H1 (cell line): ENCODE results near the gene ANKS1A. TPM values are rescaled to one million over a fixed set of nuclear protein-coding genes. Genes with fewer than 3 reads are reported as not detected.

Experiments used
- CTCF ChIA-PET: fragments of 300-600 bp; sonication (Branson Sonifier 250); formaldehyde crosslinking; loops from one replicate; lab custom pipeline; 2021; ENCODE audit not compliant: partially characterized antibody; lab: Charles Lee
- POLR2A ChIA-PET: fragments of 300-600 bp; sonication (Branson Sonifier 250); formaldehyde crosslinking; loops from one replicate; lab custom pipeline; 2021; ENCODE audit warnings: inconsistent platforms; ENCODE audit not compliant: partially characterized antibody; lab: Charles Lee
- DNase-seq, 2 experiments: peaks; one replicate each; pipeline versions ENCODE4 v3.0.0 to v3.0.0-alpha.2; 2010 to 2022; ENCODE audit warnings: low spot score in 2 of 2, low read depth in 1 of 2, mixed read lengths in 1 of 2
- FAIRE-seq: peaks from 2 replicates; lab custom pipeline; 2011; peaks lifted over from hg19 to GRCh38; lab: Jason Lieb, UNC
- H2AFZ ChIP-seq: 2 replicates; pipeline ENCODE4 v1.8.1; 2012; ENCODE audit warnings: low read length, inconsistent platforms
- H2AK5ac ChIP-seq: 2 replicates; pipeline ENCODE4 v1.6.1; 2013; ENCODE audit warnings: low read depth, low read length
- H2BK120ac ChIP-seq: replicated peaks from 2 replicates; pipeline ENCODE3; 2013; ENCODE audit warnings: low read depth, low read length, inconsistent platforms
- H2BK12ac ChIP-seq: 2 replicates; pipeline ENCODE4 v1.6.1; 2013; ENCODE audit warnings: low read depth, low read length
- H2BK15ac ChIP-seq: 2 replicates; pipeline ENCODE4 v1.6.1; 2013; ENCODE audit warnings: low read length
- H2BK20ac ChIP-seq: 2 replicates; pipeline ENCODE4 v1.6.1; 2013; ENCODE audit warnings: low read length
- H2BK5ac ChIP-seq: 2 replicates; pipeline ENCODE4 v1.6.1; 2013; ENCODE audit warnings: low read depth, low read length
- H3K14ac ChIP-seq: 2 replicates; pipeline ENCODE4 v1.6.1; 2013; ENCODE audit warnings: inconsistent platforms; ENCODE audit not compliant: insufficient read length
- H3K18ac ChIP-seq: 2 replicates; pipeline ENCODE4 v1.6.1; 2013; ENCODE audit warnings: low read length; ENCODE audit errors: extremely low read depth
- H3K23ac ChIP-seq: 2 replicates; pipeline ENCODE4 v1.6.1; 2013; ENCODE audit warnings: inconsistent platforms; ENCODE audit not compliant: insufficient read length
- H3K23me2 ChIP-seq: 2 replicates; pipeline ENCODE4 v1.6.1; 2013; ENCODE audit warnings: low read depth, low read length
- H3K27ac ChIP-seq: 2 replicates; pipeline ENCODE4 v1.6.1; 2011; ENCODE audit warnings: low read depth, low read length, inconsistent platforms
- H3K27me3 ChIP-seq, 4 experiments: replicated peaks in 1 of 4; 1 replicate in 1 of 4; 2 replicates in 3 of 4; pipeline versions ENCODE4 v1.6.1 to v1.8.1; 2011 to 2013; ENCODE audit warnings: low read length in 3 of 4, mild to moderate bottlenecking in 3 of 4, inconsistent platforms in 2 of 4, mixed read lengths in 2 of 4, moderate library complexity in 1 of 4; ENCODE audit not compliant: control insufficient read depth in 3 of 4, insufficient read depth in 3 of 4; ENCODE audit errors: extremely low read depth in 1 of 4
- H3K36me3 ChIP-seq, 4 experiments: 2 replicates each; pipeline versions ENCODE4 v1.6.1 to v1.8.1; 2011 to 2013; ENCODE audit warnings: mild to moderate bottlenecking in 4 of 4, low read length in 3 of 4, moderate library complexity in 2 of 4, control low read depth in 1 of 4, inconsistent platforms in 1 of 4; ENCODE audit not compliant: insufficient read depth in 4 of 4, control insufficient read depth in 2 of 4
- H3K4ac ChIP-seq: replicated peaks from 2 replicates; pipeline ENCODE3; 2013; ENCODE audit warnings: low read length, low read depth, mixed read lengths, inconsistent platforms; ENCODE audit not compliant: insufficient read length
- H3K4me1 ChIP-seq, 4 experiments: replicated peaks in 1 of 4; 1 replicate in 1 of 4; 2 replicates in 3 of 4; pipeline versions ENCODE4 v1.6.1 to v1.8.1; 2011 to 2013; ENCODE audit warnings: low read length in 3 of 4, inconsistent platforms in 2 of 4, mixed read lengths in 1 of 4; ENCODE audit not compliant: insufficient read depth in 4 of 4, control insufficient read depth in 3 of 4
- H3K4me2 ChIP-seq, 2 experiments: 2 replicates each; pipeline versions ENCODE4 v1.6.1 to v1.8.1; 2011 to 2013; ENCODE audit warnings: low read depth in 2 of 2, low read length in 2 of 2, control low read depth in 1 of 2, inconsistent platforms in 1 of 2, mild to moderate bottlenecking in 1 of 2; ENCODE audit not compliant: insufficient read depth in 1 of 2
- H3K4me3 ChIP-seq, 4 experiments: fragments of 200-600, 300-600 bp in 1 of 4; sonication (generic), shearing (Covaris generic), sonication (Bioruptor Twin) in 1 of 4; 2 replicates each; pipeline versions ENCODE4 v1.5.1 to v1.8.1; 2011 to 2016; ENCODE audit warnings: low read length in 4 of 4, low read depth in 3 of 4, control low read depth in 2 of 4, inconsistent platforms in 2 of 4, mild to moderate bottlenecking in 2 of 4, mixed read lengths in 1 of 4, moderate library complexity in 1 of 4; ENCODE audit not compliant: insufficient read depth in 2 of 4; ENCODE audit errors: extremely low read depth in 1 of 4
- H3K56ac ChIP-seq: replicated peaks from 2 replicates; pipeline ENCODE3; 2013; ENCODE audit warnings: low read depth, mild to moderate bottlenecking, mixed read lengths, low read length, inconsistent platforms; ENCODE audit not compliant: insufficient read length
- H3K79me1 ChIP-seq: 2 replicates; pipeline ENCODE4 v1.6.1; 2013; ENCODE audit warnings: low read depth, low read length, control low read depth
- H3K79me2 ChIP-seq, 2 experiments: 2 replicates each; pipeline versions ENCODE4 v1.6.1 to v1.8.1; 2012 to 2013; ENCODE audit warnings: low read length in 2 of 2, mild to moderate bottlenecking in 2 of 2, inconsistent platforms in 1 of 2; ENCODE audit not compliant: insufficient read depth in 2 of 2, control insufficient read depth in 1 of 2
- H3K9ac ChIP-seq, 4 experiments: replicated peaks in 1 of 4; 1 replicate in 1 of 4; 2 replicates in 3 of 4; pipeline versions ENCODE4 v1.6.1 to v1.8.1; 2011 to 2013; ENCODE audit warnings: low read depth in 3 of 4, low read length in 3 of 4, control low read depth in 2 of 4, mild to moderate bottlenecking in 2 of 4, moderate library complexity in 2 of 4, inconsistent platforms in 1 of 4; ENCODE audit errors: extremely low read depth in 1 of 4
- H3K9me3 ChIP-seq, 2 experiments: 2 replicates each; pipeline versions ENCODE4 v1.6.1 to v1.8.1; 2012 to 2013; ENCODE audit warnings: mild to moderate bottlenecking in 2 of 2, moderate library complexity in 2 of 2, control low read depth in 1 of 2, inconsistent platforms in 1 of 2, low read depth in 1 of 2, low read length in 1 of 2, mixed read lengths in 1 of 2; ENCODE audit not compliant: insufficient read depth in 2 of 2
- H4K20me1 ChIP-seq, 2 experiments: replicated peaks in 1 of 2; 2 replicates each; pipeline versions ENCODE3 to v1.8.1; 2011 to 2013; ENCODE audit warnings: inconsistent platforms in 2 of 2, low read length in 2 of 2, mild to moderate bottlenecking in 1 of 2; ENCODE audit not compliant: insufficient read depth in 2 of 2, control insufficient read depth in 1 of 2
- H4K5ac ChIP-seq: 2 replicates; pipeline ENCODE4 v1.6.1; 2013; ENCODE audit warnings: low read length, low read depth, mixed read lengths, inconsistent platforms; ENCODE audit not compliant: insufficient read length
- H4K8ac ChIP-seq: 2 replicates; pipeline ENCODE4 v1.8.0; 2013; ENCODE audit warnings: mild to moderate bottlenecking, moderate library complexity, low read length, inconsistent platforms; ENCODE audit not compliant: insufficient read depth; ENCODE audit errors: extremely low read depth
- H4K91ac ChIP-seq: replicated peaks from 2 replicates; pipeline ENCODE3; 2013; ENCODE audit warnings: low read length, mixed read lengths, inconsistent platforms; ENCODE audit not compliant: insufficient read length
- BRCA1 ChIP-seq: IDR thresholded peaks from 2 replicates; pipeline ENCODE4 v1.6.1; 2012; ENCODE audit warnings: low read depth, low read length, improper control_type of control experiment
- CREB1 ChIP-seq: IDR thresholded peaks from 2 replicates; pipeline ENCODE4 v1.6.1; 2012; ENCODE audit warnings: inconsistent platforms
- CTCF ChIP-seq, 3 experiments: IDR thresholded peaks; 1 replicate in 2 of 3; 2 replicates in 1 of 3; pipeline versions ENCODE4 v1.5.1 to v1.6.1; 2011; ENCODE audit warnings: low read length in 3 of 3, mild to moderate bottlenecking in 3 of 3, inconsistent platforms in 2 of 3, low read depth in 1 of 3, moderate library complexity in 1 of 3; ENCODE audit not compliant: insufficient read depth in 1 of 3; ENCODE audit errors: control extremely low read depth in 1 of 3
- GTF2F1 ChIP-seq: IDR thresholded peaks from 2 replicates; pipeline ENCODE4 v1.6.1; 2012; ENCODE audit warnings: low read depth, low read length, improper control_type of control experiment, borderline replicate concordance
- HDAC2 ChIP-seq, 2 experiments: fragments of 300-600 bp in 1 of 2; sonication (generic) in 1 of 2; IDR thresholded peaks; 2 replicates each; pipeline ENCODE4 v1.6.1; 2011 to 2012; ENCODE audit warnings: low read depth in 2 of 2, low read length in 2 of 2, mild to moderate bottlenecking in 2 of 2, moderate library complexity in 2 of 2, borderline replicate concordance in 1 of 2, inconsistent platforms in 1 of 2
- RAD21 ChIP-seq, 2 experiments: IDR thresholded peaks in 1 of 2; conservative IDR thresholded peaks in 1 of 2; 2 replicates each; pipeline ENCODE4 v1.6.1; 2011; ENCODE audit warnings: low read depth in 2 of 2, low read length in 2 of 2, improper control_type of control experiment in 1 of 2, inconsistent platforms in 1 of 2, mild to moderate bottlenecking in 1 of 2, moderate library complexity in 1 of 2
- SP2 ChIP-seq: IDR thresholded peaks from 2 replicates; pipeline ENCODE4 v1.6.1; 2012; ENCODE audit warnings: mild to moderate bottlenecking, low read length, inconsistent platforms
- SP4 ChIP-seq: IDR thresholded peaks from 2 replicates; pipeline ENCODE4 v1.6.1; 2012; ENCODE audit warnings: low read length, inconsistent platforms
- SUZ12 ChIP-seq: fragments of 200-600 bp; sonication (generic); IDR thresholded peaks from 2 replicates; pipeline ENCODE4 v1.6.1; 2012; ENCODE audit warnings: mild to moderate bottlenecking, inconsistent platforms, low read length, moderate library complexity, mixed read lengths
- whole genome bisulfite sequencing, 2 experiments: shearing (Covaris generic) in 1 of 2; methylation state at CpG; one replicate each; pipeline versions ENCODE4 v1.1.6 to v1.1.7; 2013 to 2015; ENCODE audit warnings: low lambda C conversion rate in 2 of 2, mixed read lengths in 2 of 2, inconsistent platforms in 1 of 2, low coverage in 1 of 2, missing lambda C conversion rate in 1 of 2; ENCODE audit not compliant: insufficient replicate concordance in 2 of 2, insufficient coverage in 1 of 2, insufficient read length in 1 of 2; ENCODE audit errors: extremely low coverage in 1 of 2, missing lambda C conversion rate in 1 of 2; 5-methylcytosine and 5-hydroxymethylcytosine counted together
- polyA plus RNA-seq, 7 experiments: library from polyadenylated mRNA; depleted of rRNA in 3 of 7; stranded (reverse) in 5 of 7; unstranded in 2 of 7; fragments of >200 nt in 5 of 7; fragments of 200-250 nt in 2 of 7; gene quantifications; 1 replicate in 5 of 7; 2 replicates in 1 of 7; 4 replicates in 1 of 7; pipeline versions ENCODE4 v1.2.1 to v1.2.3, GENCODE V29; 2011 to 2013; ENCODE audit warnings: missing spikeins in 2 of 7, mixed read lengths in 2 of 7
- total RNA-seq: library from RNA; stranded (reverse); fragmentation: NEBNext Ultra II Directional; extraction: Animal tissue kit (Norgen Biotek cat#: 25700); gene quantifications from 2 replicates; pipeline ENCODE4 v1.2.1, GENCODE V29; 2021
- TF ChIP-seq, protein P1 (sequence below): IDR thresholded peaks from 2 replicates; pipeline ENCODE4 v1.6.1; 2012; ENCODE audit warnings: inconsistent platforms

ANKS1A gene
- total and polyA plus RNA-seq, 2 of the 8 experiments (the other 6 are each of a cell fraction or from before 2014, with no cell fraction given), result 9.8 to 30.9 TPM

DNA sequence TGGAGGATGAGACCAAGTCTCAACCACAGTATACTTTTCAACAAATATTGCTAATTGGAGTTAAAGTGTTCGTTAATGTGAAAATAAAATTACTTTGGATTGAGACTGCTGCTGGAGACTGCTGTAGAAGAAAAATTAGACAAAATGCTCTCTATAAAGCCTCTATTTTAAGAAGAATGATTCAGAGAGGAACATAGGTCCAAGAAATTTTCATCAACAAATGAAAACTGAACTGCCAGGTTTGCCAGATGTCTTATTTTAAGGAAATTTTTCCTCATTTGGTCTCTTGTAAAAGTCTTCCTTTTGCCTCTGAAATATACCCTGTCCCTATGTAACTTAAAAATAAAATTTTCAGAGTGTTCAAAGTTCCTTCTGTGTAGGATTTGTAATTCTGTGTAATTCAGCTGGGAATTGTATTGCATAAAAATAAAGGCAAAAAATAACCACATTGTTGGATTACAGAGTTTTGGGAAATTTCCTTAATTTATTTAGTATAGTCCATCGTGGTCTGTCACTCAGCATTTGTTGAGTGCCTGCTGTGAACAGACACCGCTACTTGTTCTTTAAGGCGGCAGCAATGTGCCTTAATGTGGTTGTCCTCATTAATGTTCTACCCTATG, 27.4 kb downstream of the ANKS1A start:
- H2BK15ac ChIP-seq, result no peak overlapping the region
- POLR2A ChIA-PET, result interaction anchor here (0.6 to 1.2 kb wide), 2 partner anchors 21 to 29 kb away, joined by 3 read pairs; partner anchors contain the start of gene TAF11
- 91% methylated on average over 4 of the region's 4 CpGs; no CpG with 5 or more reads in 1 of the 2 experiments for WGBS, 2 experiments
- H3K23me2 ChIP-seq, result no peaks in the 10 kb centered on the region
- H3K27ac ChIP-seq, result no peak overlapping the region
- CTCF ChIA-PET, result no interaction called here
- no peaks in the 10 kb centered on the region for H3K36me3 ChIP-seq
- H2AFZ ChIP-seq, result no peak overlapping the region
- no peak overlapping the region for H2BK120ac ChIP-seq
- no peak overlapping the region for H3K14ac ChIP-seq
- no peak overlapping the region for H3K4me2 ChIP-seq
- FAIRE-seq (no peak), DNase-seq (no peak)
- H3K9me3 ChIP-seq, result no peaks in the 10 kb centered on the region
- no peak overlapping the region for H2BK12ac ChIP-seq
- H3K56ac ChIP-seq, result no peak overlapping the region
- peaks cover 4% of the 10 kb centered on the region for H3K79me1 ChIP-seq
- H4K20me1 ChIP-seq, result peaks cover 0 to 3% of the 10 kb centered on the region in 2 experiments
- no peaks in the 10 kb centered on the region for H3K4me1 ChIP-seq
- H4K5ac ChIP-seq, result no peak overlapping the region
- no peak overlapping the region for H3K4me3 ChIP-seq
- H3K79me2 ChIP-seq, result peaks cover 0 to 43% of the 10 kb centered on the region in 2 experiments
- no peak overlapping the region for H3K18ac ChIP-seq
- no peak overlapping the region for H4K91ac ChIP-seq
- H2AK5ac ChIP-seq, result no peak overlapping the region
- H2BK5ac ChIP-seq, result no peak overlapping the region
- no peak overlapping the region for H4K8ac ChIP-seq
- no peaks in the 10 kb centered on the region; a peak in 1 of 7 replicates for H3K27me3 ChIP-seq
- no peak overlapping the region for H3K23ac ChIP-seq
- H3K4ac ChIP-seq, result no peak overlapping the region
- no peak overlapping the region for H3K9ac ChIP-seq
- no peak overlapping the region for H2BK20ac ChIP-seq
- TF ChIP-seq CREB1 (no peak), BRCA1 (no peak), GTF2F1 (no peak), SP4 (no peak), SUZ12 (no peak), HDAC2 (IDR thresholded peaks at IDR 0.05; ENCODE audit: borderline replicate concordance in 1 of 2, low read depth in 2 of 2, low read length in 2 of 2) (no peak), CTCF (IDR thresholded peaks at IDR 0.05; ENCODE audit: control extremely low read depth in 1 of 3, insufficient read depth in 1 of 3, low read depth in 1 of 3, low read length in 3 of 3) (no peak), RAD21 (IDR thresholded peaks at IDR 0.05 in 1 of 2, conservative IDR thresholded peaks at IDR 0.05 in 1 of 2; ENCODE audit: low read depth in 2 of 2, low read length in 2 of 2) (no peak), SP2 (no peak)
- TF ChIP-seq, protein P1, sequence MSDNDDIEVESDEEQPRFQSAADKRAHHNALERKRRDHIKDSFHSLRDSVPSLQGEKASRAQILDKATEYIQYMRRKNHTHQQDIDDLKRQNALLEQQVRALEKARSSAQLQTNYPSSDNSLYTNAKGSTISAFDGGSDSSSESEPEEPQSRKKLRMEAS, result no peak
